GM18870 (cell line): Measurements from ENCODE around the gene GPR141.

Source experiments
- ATAC-seq: cut with Tn5 transposase; IDR thresholded peaks from one replicate; pipeline ENCODE4 v1.9.1; 2021; ENCODE audit warnings: moderate library complexity; ENCODE audit not compliant: unreplicated experiment

Gene GPR141

GRCh38 chr7:37729181-37729580, 45.6 kb downstream of the GPR141 start:
- no peak for ATAC-seq

- ATAC-seq = no peak
Observed at GRCh38 chr7:37730501-37730900, 46.9 kb downstream of the GPR141 start.

- ATAC-seq = peak; percentile 58
Observed at GRCh38 chr7:37732253-37732652, 48.7 kb downstream of the GPR141 start.

GRCh38 chr7:37732888-37733287, 49.3 kb downstream of the GPR141 start:
- no peak for ATAC-seq

GRCh38 chr7:37735196-37735595, 51.6 kb downstream of the GPR141 start:
- ATAC-seq = no peak

GRCh38 chr7:37738321-37738720, 54.8 kb downstream of the GPR141 start:
- no peak for ATAC-seq

GRCh38 chr7:37740398-37740797, 56.8 kb downstream of the GPR141 start:
- no peak for ATAC-seq

- no peak for ATAC-seq
Observed at GRCh38 chr7:37741776-37742175, 58.2 kb downstream of the GPR141 start.

- ATAC-seq = no peak
Observed at GRCh38 chr7:37751096-37751495, 67.5 kb downstream of the GPR141 start.

GRCh38 chr7:37753398-37754050, 70.0 kb downstream of the GPR141 start:
- ATAC-seq = no peak

GRCh38 chr7:37756797-37757551, 73.4 kb downstream of the GPR141 start:
- no peak for ATAC-seq

GRCh38 chr7:37757563-37757962, 74.0 kb downstream of the GPR141 start:
- ATAC-seq = no peak

GRCh38 chr7:37758501-37759045, 75.0 kb downstream of the GPR141 start:
- ATAC-seq = no peak

- no peak for ATAC-seq
Observed at GRCh38 chr7:37759526-37759925, 76.0 kb downstream of the GPR141 start.

- no peak for ATAC-seq
Observed at GRCh38 chr7:37765421-37765829, 81.9 kb downstream of the GPR141 start.

- ATAC-seq = peak; percentile 94
Observed at GRCh38 chr7:37765872-37766525, 82.4 kb downstream of the GPR141 start.

- no peak for ATAC-seq
Observed at GRCh38 chr7:37768611-37769010, 85.0 kb downstream of the GPR141 start.

- no peak for ATAC-seq
Observed at GRCh38 chr7:37769291-37769690, 85.7 kb downstream of the GPR141 start.

- ATAC-seq = no peak
Observed at GRCh38 chr7:37769726-37770125, 86.2 kb downstream of the GPR141 start.

- ATAC-seq = no peak
Observed at GRCh38 chr7:37770838-37771237, 87.3 kb downstream of the GPR141 start.

- no peak for ATAC-seq
Observed at GRCh38 chr7:37771342-37771741, 87.8 kb downstream of the GPR141 start.

GRCh38 chr7:37771801-37772200, 88.2 kb downstream of the GPR141 start:
- ATAC-seq = no peak
